GM23248 (cell line): ENCODE measurements around the gene TP53.

Source experiments
- EZH2 ChIP-seq: fragments of 200-600 bp; sonication (generic); IDR thresholded peaks from 2 replicates; pipeline ENCODE4 v1.6.1; 2018; ENCODE audit warnings: antibody characterized with exemption, mild to moderate bottlenecking; ENCODE audit not compliant: insufficient read depth, poor library complexity, severe bottlenecking
- EZH2phosphoT487 ChIP-seq: fragments of 200-600 bp; sonication (generic); IDR thresholded peaks from 2 replicates; pipeline ENCODE4 v1.6.1; 2018; ENCODE audit warnings: antibody characterized with exemption, moderate library complexity, mild to moderate bottlenecking, low read depth; ENCODE audit not compliant: insufficient read depth

DNA sequence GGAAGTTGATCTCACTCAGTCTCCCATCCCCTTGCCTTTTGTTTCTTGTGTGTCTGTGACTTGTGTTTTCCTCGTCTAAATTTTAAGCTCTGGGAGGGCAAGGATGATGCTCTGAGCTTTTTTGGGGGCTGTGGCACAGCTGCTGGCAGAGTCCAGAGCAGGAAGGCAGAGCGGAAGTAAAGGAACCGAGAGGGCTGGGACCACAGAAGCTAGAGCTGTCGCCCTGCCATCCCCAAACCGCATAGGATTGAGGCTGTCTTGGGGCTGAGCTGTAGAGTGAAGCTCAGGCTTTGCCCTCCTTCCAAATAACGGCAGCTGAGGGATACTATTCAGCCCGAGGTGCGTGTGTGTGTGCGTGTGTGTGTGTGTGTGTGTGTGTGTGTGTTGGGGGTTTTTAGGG lies 26.5 kb upstream of the TP53 start:
- TF ChIP-seq EZH2 (no peak), EZH2phosphoT487 (no peak)
